Stimulated activated CD8-positive, alpha-beta memory T cell treated with anti-CD3 and anti-CD28 coated beads, Interleukin-4, amount 100 ng/mL, for 4 hours (primary cell): Measurements from ENCODE around the gene KRT23.
"Not testable (repeated sequence)": the region's sequence is repeated elsewhere in the genome, so short reads cannot be mapped to it uniquely, and the experiment has no call there.

ENCODE experiments used
- DNase-seq, 2 donors: peaks; one replicate each; pipeline ENCODE4 v3.0.0-alpha.2; 2020; ENCODE audit warnings: low read depth in 2 of 2, low spot score in 1 of 2

KRT23 gene

DNA sequence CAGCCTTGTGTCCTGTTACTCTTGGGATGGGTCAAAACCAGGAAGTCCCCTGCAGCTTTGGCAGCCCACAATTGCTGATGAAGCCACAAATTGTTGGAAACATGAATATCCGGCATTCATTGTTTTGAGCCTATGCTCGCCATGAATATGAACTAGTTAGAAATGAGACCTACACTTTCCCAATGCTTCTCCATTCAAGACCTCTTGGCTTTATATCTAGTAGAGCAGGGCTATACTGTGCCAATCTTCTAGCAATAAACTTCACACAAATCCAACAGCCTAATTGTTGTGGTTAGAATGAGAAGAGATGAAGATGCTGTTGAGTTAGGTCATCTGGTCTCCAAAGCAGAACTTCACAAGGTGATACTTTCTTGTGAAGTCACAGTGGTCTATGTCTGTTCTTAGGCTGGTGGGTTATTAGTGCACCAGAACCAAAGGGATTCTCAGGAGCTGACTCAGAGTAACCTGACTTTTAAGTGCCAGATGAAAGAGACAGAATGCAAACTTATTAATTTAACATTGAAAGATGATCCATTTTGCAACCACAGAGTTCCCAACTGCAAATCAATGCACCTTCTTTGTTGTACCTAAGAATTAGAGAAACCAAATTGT is 13.7 kb upstream of the KRT23 start:
- DNase-seq: no peak

- no peak for DNase-seq
These were observed 12.7 kb upstream of the KRT23 start for GRCh38 chr17:40950176-40950575.

DNA sequence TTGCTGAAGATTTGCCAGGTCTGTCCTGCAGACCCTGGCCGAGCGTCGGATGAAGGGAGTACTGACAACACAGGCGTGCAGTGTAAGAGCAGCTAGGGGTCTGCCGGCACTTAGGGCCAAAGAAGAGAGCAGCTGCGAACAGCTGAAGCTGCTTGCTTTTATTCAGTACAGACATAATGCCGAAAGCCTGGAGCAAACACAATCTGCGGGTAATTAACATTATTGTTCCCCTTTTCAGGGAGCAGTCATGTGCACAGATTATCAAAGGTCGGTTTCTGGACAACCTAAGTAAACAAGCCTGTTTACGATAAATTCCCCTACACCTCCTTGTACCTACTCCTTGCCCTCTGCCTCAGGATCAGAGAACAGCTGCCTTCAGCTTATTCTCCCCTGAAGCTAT is 12.0 kb upstream of the KRT23 start:
- DNase-seq: no peak

DNA sequence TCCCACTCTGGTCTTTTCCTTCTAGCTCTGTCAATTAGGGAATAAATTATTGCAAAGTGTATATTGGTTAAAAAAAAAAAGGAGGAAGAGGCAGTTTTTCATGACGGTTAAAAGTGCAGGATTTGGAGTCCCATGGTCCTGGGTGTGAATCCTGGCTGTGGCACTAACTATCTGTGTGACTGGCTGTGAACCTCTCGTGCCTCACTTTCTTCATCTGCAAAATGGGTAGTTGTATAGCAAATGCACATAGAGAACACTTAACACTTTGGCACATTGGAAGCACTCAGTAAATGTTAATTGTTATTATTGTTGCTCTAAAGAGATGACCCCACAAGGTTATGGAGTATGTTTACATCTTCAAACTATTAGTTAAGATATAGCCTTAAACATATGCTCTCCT is 10.5 kb upstream of the KRT23 start:
- no peak for DNase-seq

GRCh38 chr17:40945414-40945813 is 8.0 kb upstream of the KRT23 start:
- DNase-seq: no peak

DNA sequence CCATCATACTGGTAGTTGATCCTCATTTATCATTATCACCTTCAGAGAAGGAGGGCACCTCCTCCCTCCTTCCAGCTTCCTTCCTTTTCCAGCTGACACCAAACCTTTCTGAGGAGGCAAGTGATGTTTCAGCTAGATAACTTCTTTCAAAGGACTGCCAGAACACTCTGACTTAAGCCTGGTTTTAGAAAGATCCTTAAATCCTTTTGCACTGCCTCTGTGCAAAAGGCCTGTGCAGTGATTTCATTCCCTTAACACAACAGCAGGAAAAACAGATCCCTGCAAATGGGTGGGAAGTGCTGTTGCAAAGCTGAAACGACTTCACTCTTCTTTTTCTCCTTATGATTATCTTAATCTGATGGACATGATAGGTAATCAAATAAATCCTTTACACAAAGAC is 7.1 kb upstream of the KRT23 start:
- DNase-seq: no peak

DNA sequence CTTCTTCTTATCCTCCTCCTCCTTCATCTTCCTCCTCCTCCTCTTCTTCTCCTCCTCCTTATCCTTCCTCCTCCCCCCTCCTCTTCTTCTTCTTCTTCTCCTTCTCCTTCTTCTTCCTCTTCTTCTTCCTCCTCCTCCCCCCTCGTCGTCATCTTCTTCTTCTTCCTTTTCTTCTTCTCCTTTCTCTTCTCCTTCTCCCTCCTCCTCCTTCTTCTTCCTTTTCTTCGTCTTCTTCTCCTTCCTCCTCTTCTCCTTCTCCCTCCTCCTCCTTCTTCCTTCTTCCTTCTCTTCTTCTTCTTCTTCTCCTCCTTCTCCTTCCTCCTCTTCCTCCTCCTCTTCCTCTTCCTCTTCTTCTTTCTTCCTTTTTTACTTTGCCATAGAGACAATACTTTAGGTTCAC is 5.1 kb upstream of the KRT23 start:
- DNase-seq: no peak

GRCh38 chr17:40940266-40940665 is 2.8 kb upstream of the KRT23 start:
- no peak for DNase-seq

DNA sequence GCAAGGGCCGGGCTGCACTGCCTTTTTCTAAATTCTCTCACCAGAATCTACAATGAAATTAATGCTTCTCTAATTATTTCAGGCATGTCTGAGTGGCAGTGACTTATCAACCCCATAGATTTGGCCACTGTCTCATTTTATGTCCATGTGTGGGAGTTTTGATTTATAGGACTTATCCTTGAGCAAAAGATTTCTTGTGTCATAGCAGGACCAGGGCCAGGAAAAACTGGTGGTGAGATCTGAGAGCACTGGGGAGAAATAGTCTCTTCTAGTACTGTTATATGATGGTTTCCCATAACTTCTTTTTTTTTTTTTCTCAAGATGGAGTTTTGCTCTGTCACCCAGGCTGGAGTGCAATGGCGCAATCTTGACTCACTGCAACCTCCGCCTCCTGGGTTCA is 1.5 kb upstream of the KRT23 start:
- no peak for DNase-seq

GRCh38 chr17:40936976-40937375 is 470 bp downstream of the KRT23 start:
- no peak for DNase-seq

DNA sequence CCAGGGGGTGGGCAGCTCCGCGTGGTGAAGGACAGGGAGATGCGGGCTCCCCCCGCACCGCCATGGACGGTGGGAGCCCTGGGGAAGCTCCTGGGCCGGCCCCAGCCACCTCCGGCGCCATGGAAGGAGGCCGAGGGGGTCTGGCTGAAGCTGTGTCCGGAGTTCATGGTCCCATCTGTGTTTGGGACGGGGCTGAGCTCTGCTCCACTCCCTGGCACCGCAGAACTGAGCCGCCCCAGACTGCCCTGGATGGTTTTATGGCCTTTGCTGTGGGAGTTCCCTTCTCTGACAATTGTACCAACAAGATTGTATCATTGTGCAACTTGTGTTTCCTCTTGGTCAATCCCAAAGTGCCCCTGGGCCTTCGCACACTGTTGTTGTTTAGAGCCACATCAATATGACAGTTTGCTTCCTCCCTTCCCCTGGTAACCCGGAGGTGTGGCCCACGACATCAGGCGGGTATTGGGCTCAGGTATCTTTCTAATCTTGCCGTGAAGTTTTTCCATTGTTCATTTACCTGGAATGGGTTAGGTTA is 942 bp downstream of the KRT23 start:
- no peak for DNase-seq

GRCh38 chr17:40935624-40936023 is 1.8 kb downstream of the KRT23 start:
- DNase-seq: no peak

DNA sequence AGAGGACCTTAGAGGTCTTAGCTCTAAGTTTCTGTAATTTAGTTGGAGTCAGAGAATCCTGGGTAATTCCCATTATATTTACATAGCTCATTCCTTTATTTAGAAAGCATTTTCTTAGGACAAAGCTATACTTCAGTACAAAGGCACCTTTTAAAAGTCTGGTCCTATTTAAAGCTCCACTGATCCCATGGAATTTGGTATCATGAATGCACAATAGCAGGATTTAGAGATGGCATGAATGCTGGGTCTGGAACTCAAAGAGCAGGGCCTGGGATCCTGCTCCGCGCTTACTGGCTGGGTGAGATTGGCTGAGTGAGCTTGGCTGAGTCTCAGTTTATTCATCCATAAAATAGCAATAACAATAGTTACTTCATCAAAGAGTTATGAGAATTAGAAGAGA is 4.8 kb downstream of the KRT23 start:
- DNase-seq: no peak

DNA sequence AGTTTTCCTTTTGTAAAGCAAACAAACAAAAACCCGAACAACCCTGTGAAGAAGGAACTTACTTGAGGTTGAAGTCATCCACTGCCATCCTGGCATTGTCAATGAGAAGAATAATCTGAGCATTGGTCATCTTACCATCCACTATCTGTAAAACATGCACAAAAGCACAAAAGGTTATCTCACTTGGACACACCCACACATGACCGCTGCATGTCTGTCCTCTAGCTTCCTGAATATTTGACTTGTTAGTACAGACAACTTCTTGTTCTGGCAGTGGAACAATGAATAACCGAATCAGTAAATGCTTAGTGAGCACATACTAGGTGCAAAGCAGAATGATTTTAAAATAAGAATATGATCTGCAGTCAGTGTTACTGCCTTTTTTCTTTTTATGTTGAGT is 6.1 kb downstream of the KRT23 start:
- no peak for DNase-seq

GRCh38 chr17:40926341-40926740 is 11.1 kb downstream of the KRT23 start:
- DNase-seq: no peak

DNA sequence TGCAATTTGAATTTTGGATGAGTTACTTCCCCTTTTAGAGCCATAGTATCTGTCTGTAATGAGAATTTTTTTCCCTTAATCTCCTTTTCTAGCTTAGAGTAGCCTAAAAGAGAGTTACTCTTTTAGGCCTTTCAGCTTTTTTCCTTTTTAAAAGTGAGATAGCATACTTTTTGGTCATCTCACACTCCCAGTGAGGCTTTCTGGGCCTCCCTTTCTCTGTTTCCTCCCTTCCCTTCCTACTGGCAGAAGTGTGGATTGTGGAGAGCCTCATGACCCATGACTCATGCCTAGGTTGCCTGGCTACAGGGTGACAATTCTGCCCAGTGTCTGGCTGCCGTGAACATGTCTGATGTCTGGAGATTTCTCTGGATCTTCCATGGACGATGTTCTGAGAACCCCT is 15.2 kb downstream of the KRT23 start:
- no peak for DNase-seq

DNA sequence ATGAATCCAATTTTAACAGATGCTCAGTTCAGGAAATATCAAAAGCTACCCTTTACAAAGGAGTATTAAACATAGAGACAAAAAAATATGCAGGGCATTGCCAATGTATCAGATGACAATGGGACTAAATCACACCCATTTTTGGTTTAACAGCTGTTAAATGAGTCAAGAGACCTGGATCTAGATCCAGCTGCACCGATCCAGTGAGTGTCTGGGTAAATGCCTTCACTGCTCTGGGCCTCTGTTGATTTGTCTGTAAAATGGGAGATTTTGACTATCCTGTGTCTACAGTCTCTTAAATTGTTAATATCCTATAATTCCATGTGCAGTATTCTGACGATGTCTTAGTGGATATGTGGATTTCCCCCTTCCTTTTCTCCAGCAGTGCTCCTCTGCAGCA is 16.4 kb downstream of the KRT23 start:
- DNase-seq: no peak

DNA sequence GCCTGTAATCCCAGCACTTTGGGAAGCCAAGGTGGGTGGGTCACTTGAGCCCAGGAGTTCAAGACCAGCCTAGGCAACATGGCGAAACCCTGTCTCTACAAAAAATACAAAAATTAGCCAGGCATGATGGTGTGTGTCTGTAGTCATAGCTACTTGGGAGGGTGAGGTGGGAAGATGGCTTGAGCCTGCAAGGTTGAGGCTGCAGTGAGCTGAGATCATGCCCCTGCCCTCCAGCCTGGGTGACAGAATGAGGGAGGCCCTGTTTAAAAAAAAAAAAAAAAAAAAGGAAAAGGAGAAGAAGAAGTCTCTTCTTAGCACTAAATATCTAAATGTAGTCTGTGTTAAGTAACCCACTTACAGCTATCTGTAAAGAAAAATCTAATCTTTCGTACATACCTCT is 20.3 kb downstream of the KRT23 start:
- DNase-seq: not testable (repeated sequence)

DNA sequence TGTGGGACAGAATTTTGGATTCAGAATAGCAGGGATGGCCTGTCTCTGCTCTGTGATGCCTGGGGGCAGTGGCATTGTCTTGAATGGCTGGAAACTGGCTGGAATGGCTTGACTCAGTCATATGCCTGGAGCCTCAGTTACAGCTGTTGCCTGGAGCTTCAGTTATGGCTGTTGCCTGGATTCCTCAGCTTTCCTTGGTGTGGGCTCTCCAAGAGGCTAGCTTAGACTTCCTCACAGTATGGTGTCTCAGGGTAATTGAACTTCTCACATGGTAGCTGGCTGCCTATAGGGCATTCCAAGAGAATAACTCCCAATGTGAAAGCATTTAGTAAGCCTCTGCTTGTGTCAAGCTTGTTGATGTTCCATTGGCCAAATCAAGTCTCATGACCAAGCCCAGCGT is 21.1 kb downstream of the KRT23 start:
- DNase-seq: no peak

DNA sequence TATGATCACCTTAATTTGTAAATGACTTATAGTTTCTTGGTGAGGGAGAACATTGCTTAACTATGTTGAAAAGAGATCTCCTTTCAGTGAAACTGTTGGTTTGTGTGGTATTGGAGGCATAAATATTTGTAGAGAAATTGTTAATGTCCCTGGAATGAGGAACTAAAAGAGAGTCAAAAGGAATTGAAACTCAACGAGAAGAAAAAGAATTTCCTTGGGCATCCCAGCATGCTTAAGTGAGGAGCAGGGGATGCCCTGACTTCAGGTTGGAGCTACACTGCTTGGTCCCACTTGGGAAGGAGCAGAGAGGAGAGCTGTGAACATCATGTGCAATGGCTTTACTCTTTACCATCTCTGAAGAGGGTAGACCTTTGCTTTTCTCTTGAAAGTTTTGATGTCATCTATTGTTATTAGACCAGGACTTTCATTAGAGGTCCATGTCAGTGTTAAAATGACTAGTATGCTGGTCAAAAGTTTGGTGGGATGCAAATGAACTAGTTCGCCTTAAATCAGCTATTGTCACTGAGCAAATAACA is 21.7 kb downstream of the KRT23 start:
- DNase-seq: no peak

DNA sequence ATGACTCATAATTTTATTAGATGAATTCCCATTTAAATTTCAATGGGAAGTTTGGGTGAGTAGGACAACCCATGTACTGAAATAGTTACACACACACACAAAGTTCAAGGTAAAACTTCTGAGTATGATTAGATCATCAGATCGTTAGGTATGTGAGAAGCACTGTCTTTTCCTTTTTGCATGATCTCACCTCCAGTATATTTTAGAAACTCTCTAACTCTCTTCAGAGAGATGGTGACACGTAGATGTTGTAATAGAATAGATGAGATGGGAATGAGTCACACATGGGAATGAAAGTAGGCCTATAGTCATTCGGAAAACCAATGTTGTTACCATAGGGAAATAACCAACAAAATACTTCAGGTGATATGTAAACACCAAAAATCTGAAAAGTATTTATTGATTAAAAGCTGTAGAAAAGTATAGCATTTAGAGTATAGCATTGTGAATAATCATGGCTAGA is 22.2 kb downstream of the KRT23 start:
- no peak for DNase-seq

DNA sequence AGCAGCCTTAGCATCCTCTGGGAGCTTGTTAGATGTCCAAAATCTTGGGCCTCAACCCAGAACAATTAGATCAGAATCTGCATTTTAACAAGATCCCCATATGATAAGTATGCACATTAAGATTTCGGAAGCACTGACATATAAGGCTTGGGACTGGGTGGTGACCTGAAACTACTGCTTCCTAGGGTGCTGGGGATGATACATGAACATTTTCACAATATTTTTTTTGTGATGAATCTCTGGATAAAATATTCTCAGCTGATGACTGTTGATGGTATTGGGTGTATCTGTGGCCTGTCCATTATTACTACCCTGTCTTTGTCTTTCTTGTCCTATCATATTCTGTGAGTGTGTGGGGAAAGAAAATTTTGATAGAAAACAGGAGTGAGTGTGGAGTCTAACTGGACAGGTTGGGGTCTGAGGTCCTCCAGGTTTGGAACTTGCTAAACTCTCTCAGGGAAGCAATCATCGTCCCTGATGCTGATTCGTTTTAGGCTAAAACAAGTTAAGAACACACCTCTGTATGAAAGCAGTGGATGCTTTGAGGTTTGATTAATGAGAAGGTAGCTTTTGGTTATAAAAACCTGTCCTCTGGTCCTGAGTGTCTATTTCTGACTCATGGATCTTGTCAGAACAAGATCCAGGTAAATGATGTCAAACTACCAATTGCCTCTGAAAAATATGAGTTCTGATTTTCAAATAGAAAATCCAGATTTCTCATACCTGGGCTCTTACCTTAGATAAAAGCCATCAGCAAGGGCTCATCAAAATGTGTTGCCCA is 23.2 kb downstream of the KRT23 start:
- DNase-seq: no peak
